BLaER1 (cell line): ENCODE data around the gene PSMA5.

Experiments
- H3K27ac ChIP-seq: shearing (Covaris generic); formaldehyde crosslinking; 2 replicates; pipeline ENCODE4 v1.8.1; 2022
- H3K27me3 ChIP-seq: shearing (Covaris generic); formaldehyde crosslinking; 2 replicates; pipeline ENCODE4 v1.8.1; 2022
- H3K36me3 ChIP-seq: shearing (Covaris generic); formaldehyde crosslinking; 2 replicates; pipeline ENCODE4 v1.8.1; 2022
- H3K4me1 ChIP-seq: shearing (Covaris generic); formaldehyde crosslinking; 2 replicates; pipeline ENCODE4 v1.8.1; 2022
- H3K4me2 ChIP-seq: shearing (Covaris generic); formaldehyde crosslinking; 2 replicates; pipeline ENCODE4 v1.8.1; 2022
- H3K4me3 ChIP-seq: shearing (Covaris generic); formaldehyde crosslinking; 2 replicates; pipeline ENCODE4 v1.8.1; 2022
- H3K9ac ChIP-seq: shearing (Covaris generic); formaldehyde crosslinking; 2 replicates; pipeline ENCODE4 v1.8.1; 2022
- H3K9me3 ChIP-seq: shearing (Covaris generic); formaldehyde crosslinking; 2 replicates; pipeline ENCODE4 v1.8.1; 2022
- H4K20me1 ChIP-seq: shearing (Covaris generic); formaldehyde crosslinking; 2 replicates; pipeline ENCODE4 v1.8.1; 2022
- Cebpa-rat ChIP-seq: shearing (Covaris generic); IDR thresholded peaks from 2 replicates; pipeline ENCODE4 v1.8.1; 2022

Gene PSMA5

GRCh38 chr1:109394591-109395281 is 31.5 kb downstream of the PSMA5 start:
- Histone ChIP-seq H3K36me3 (no peaks in the 10 kb centered on the region), H3K9ac (no peak overlapping the region), H3K9me3 (no peaks in the 10 kb centered on the region), H3K27me3 (peaks cover 30% of the 10 kb centered on the region), H3K4me3 (no peak overlapping the region), H3K4me1 (peaks cover 52% of the 10 kb centered on the region), H4K20me1 (0 out of 2 replicates have a peak, but pooled peaks cover 14% of the 10 kb centered on the region), H3K4me2 (no peak overlapping the region), H3K27ac (no peak overlapping the region)
- TF ChIP-seq Cebpa-rat: no peak

GRCh38 chr1:109393617-109394233 is 32.5 kb downstream of the PSMA5 start:
- Histone ChIP-seq H3K9me3 (no peaks in the 10 kb centered on the region), H3K4me2 (no peak overlapping the region), H3K9ac (no peak overlapping the region), H3K27me3 (peaks cover 30% of the 10 kb centered on the region), H4K20me1 (0 out of 2 replicates have a peak, but pooled peaks cover 14% of the 10 kb centered on the region), H3K4me3 (no peak overlapping the region), H3K36me3 (no peaks in the 10 kb centered on the region), H3K27ac (no peak overlapping the region), H3K4me1 (peaks cover 52% of the 10 kb centered on the region)
- TF ChIP-seq Cebpa-rat: no peak

GRCh38 chr1:109392788-109393616 is 33.2 kb downstream of the PSMA5 start:
- Histone ChIP-seq H3K4me2 (no peak overlapping the region), H3K27me3 (peaks cover 26% of the 10 kb centered on the region), H3K4me1 (peaks cover 45% of the 10 kb centered on the region), H3K36me3 (no peaks in the 10 kb centered on the region), H3K4me3 (no peak overlapping the region), H3K27ac (no peak overlapping the region), H3K9me3 (no peaks in the 10 kb centered on the region), H3K9ac (no peak overlapping the region), H4K20me1 (0 out of 2 replicates have a peak, but pooled peaks cover 14% of the 10 kb centered on the region)
- TF ChIP-seq Cebpa-rat: no peak

GRCh38 chr1:109392037-109392787 is 34.0 kb downstream of the PSMA5 start:
- no peak overlapping the region for H3K27ac ChIP-seq

DNA sequence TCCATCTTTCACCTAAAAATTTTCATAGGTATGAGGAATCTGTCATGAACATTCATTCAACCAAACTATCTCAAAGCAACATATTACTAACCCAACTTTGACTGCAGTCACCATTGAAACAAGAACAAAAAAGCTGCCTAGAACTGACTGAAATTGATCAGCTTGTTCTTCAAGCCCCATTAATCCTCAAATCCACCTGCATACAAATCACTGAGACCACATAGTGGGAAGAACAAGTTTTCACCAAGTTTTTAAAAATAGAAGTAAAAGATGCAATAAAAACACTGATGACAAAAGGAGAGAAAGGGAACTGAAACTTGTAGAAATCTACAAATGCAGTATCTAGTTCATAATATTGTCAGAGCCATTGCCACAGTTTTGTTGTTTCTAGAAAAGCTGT is 34.6 kb downstream of the PSMA5 start:
- TF ChIP-seq Cebpa-rat: no peak
- Histone ChIP-seq H3K27me3 (peaks cover 12% of the 10 kb centered on the region), H3K9me3 (no peaks in the 10 kb centered on the region), H3K27ac (no peak overlapping the region), H3K9ac (no peak overlapping the region), H4K20me1 (0 out of 2 replicates have a peak, but pooled peaks cover 12% of the 10 kb centered on the region), H3K4me1 (peaks cover 38% of the 10 kb centered on the region), H3K4me3 (no peak overlapping the region), H3K36me3 (no peaks in the 10 kb centered on the region), H3K4me2 (peak overlapping the region; percentile 70)

More at GRCh38 chr1:109392037-109392787, 34.0 kb downstream of the PSMA5 start:
- H3K36me3 ChIP-seq: no peaks in the 10 kb centered on the region
- H4K20me1 ChIP-seq: 0 out of 2 replicates have a peak, but pooled peaks cover 14% of the 10 kb centered on the region
- H3K4me2 ChIP-seq: peak overlapping the region; percentile 70
- TF ChIP-seq Cebpa-rat: no peak
- no peak overlapping the region for H3K9ac ChIP-seq
- H3K4me3 ChIP-seq: no peak overlapping the region
- H3K4me1 ChIP-seq: peaks cover 44% of the 10 kb centered on the region
- no peaks in the 10 kb centered on the region for H3K9me3 ChIP-seq
- peaks cover 18% of the 10 kb centered on the region for H3K27me3 ChIP-seq

DNA sequence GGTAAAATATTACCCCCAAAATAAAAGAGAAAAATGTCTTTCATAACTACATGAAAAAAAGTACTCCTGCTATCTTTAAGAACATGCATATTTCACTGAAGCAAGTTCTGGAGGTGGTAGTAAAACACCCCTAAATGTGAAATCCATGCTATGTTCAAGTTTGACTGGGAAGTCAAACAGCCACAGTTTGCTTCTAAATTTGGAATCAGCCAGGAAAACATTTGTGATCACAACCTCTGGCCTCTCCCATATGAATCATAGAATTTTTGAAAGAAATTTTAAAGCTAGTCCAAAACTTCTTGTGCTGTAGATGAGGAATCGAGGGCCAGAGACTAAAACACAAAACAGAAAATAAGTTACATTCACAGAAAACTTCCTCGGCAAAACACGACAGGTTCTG is 35.1 kb downstream of the PSMA5 start:
- TF ChIP-seq Cebpa-rat: no peak
- Histone ChIP-seq H3K9me3 (no peaks in the 10 kb centered on the region), H3K27me3 (peaks cover 7% of the 10 kb centered on the region), H3K4me2 (peak overlapping the region; percentile 70), H3K27ac (no peak overlapping the region), H3K4me3 (no peak overlapping the region), H4K20me1 (0 out of 2 replicates have a peak, but pooled peaks cover 8% of the 10 kb centered on the region), H3K36me3 (no peaks in the 10 kb centered on the region), H3K9ac (no peak overlapping the region), H3K4me1 (peaks cover 37% of the 10 kb centered on the region)

- H3K4me3 ChIP-seq: no peak overlapping the region
- no peaks in the 10 kb centered on the region for H3K9me3 ChIP-seq
- H4K20me1 ChIP-seq: no peaks in the 10 kb centered on the region
- no peaks in the 10 kb centered on the region for H3K27me3 ChIP-seq
- no peak overlapping the region for H3K9ac ChIP-seq
- peaks cover 44% of the 10 kb centered on the region for H3K4me1 ChIP-seq
- no peak overlapping the region for H3K4me2 ChIP-seq
- no peaks in the 10 kb centered on the region for H3K36me3 ChIP-seq
- H3K27ac ChIP-seq: no peak overlapping the region
- no peak for TF ChIP-seq Cebpa-rat
Measured at GRCh38 chr1:109389638-109390341, 36.5 kb downstream of the PSMA5 start.

DNA sequence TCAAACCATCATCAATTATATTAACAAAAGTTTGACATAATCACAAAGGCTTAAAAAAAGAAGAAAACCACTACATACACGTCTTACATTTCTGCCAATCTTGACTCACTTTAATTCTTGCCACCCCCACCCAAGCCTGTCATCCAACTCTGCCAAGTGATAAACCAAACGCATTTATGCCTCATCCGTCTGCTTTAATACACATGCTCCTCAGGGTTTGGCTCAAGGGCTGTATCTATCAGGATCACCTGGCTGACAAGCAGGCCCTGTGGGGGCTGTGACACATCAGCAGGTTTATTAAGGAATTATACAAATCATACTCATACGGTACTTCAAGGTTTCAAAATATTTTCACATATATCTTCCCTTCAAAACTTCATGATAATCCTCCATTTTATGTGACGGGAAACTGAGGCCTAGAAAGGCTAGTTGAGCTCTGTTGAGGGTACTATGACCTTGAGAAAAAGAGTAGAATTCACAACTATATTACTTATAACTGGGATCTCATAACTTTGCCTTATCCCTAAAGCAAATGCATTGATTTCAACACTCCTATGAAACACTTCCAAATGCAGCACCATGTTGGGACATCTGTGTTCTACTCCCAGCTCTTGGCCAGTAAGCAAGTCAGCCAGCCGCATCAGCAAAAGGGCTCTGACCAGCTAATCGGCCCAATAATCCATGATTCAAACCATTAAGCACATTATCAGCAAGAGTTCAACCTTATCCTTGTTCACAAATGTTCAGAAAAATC is 37.2 kb downstream of the PSMA5 start:
- H3K27ac ChIP-seq: no peak overlapping the region
- no peak overlapping the region for H3K4me3 ChIP-seq
- peaks cover 46% of the 10 kb centered on the region for H3K4me1 ChIP-seq
- no peaks in the 10 kb centered on the region for H3K27me3 ChIP-seq
- H3K9me3 ChIP-seq: no peaks in the 10 kb centered on the region
- no peak overlapping the region for H3K4me2 ChIP-seq
- no peaks in the 10 kb centered on the region for H4K20me1 ChIP-seq
- no peak for TF ChIP-seq Cebpa-rat
- H3K36me3 ChIP-seq: no peaks in the 10 kb centered on the region
- no peak overlapping the region for H3K9ac ChIP-seq
